Measurements from ENCODE around the gene WDR7. TPM values are rescaled to one million over a fixed set of nuclear protein-coding genes. Genes with fewer than 3 reads are reported as not detected.

WDR7 gene
- total RNA-seq, 1 experiment from 2014 or later: 20.9 TPM

GRCh38 chr18:56825878-56826277 is 174.7 kb downstream of the WDR7 start:
- H4K20me1 ChIP-seq (ENCODE audit: insufficient read depth, low read depth, low read length): no peaks in the 10 kb centered on the region
- H3K4me3 ChIP-seq (ENCODE audit: low read length): no peak overlapping the region
- H3K9me2 ChIP-seq (replicated peaks; ENCODE audit: insufficient read depth, low read length): no peaks in the 10 kb centered on the region
- H3K36me3 ChIP-seq (ENCODE audit: insufficient read depth, low read length): no peaks in the 10 kb centered on the region
- DNase-seq: no peak
- no peaks in the 10 kb centered on the region for H3K27me3 ChIP-seq (ENCODE audit: low read length)
- H3K4me2 ChIP-seq (ENCODE audit: low read depth, low read length, poor library complexity, severe bottlenecking): no peak overlapping the region
- H3K9me3 ChIP-seq (ENCODE audit: low read length): no peaks in the 10 kb centered on the region
- no peak overlapping the region for H2AFZ ChIP-seq (ENCODE audit: low read length)
- H3K79me2 ChIP-seq (ENCODE audit: low read length): no peaks in the 10 kb centered on the region
- H3K4me1 ChIP-seq (ENCODE audit: low read length): no peaks in the 10 kb centered on the region
- no peak overlapping the region for H3K27ac ChIP-seq (ENCODE audit: low read length)
- H3K9ac ChIP-seq (ENCODE audit: low read length): no peak overlapping the region

- no peak overlapping the region for H2AFZ ChIP-seq (ENCODE audit: low read length)
- no peaks in the 10 kb centered on the region for H3K4me1 ChIP-seq (ENCODE audit: low read length)
- no peak overlapping the region for H3K4me3 ChIP-seq (ENCODE audit: low read length)
- H3K9me2 ChIP-seq (replicated peaks; ENCODE audit: insufficient read depth, low read length): no peaks in the 10 kb centered on the region
- no peaks in the 10 kb centered on the region for H3K27me3 ChIP-seq (ENCODE audit: low read length)
- no peak overlapping the region for H3K9ac ChIP-seq (ENCODE audit: low read length)
- no peaks in the 10 kb centered on the region for H4K20me1 ChIP-seq (ENCODE audit: insufficient read depth, low read depth, low read length)
- H3K27ac ChIP-seq (ENCODE audit: low read length): no peak overlapping the region
- H3K4me2 ChIP-seq (ENCODE audit: low read depth, low read length, poor library complexity, severe bottlenecking): no peak overlapping the region
- no peaks in the 10 kb centered on the region for H3K9me3 ChIP-seq (ENCODE audit: low read length)
- H3K36me3 ChIP-seq (ENCODE audit: insufficient read depth, low read length): no peaks in the 10 kb centered on the region
- H3K79me2 ChIP-seq (ENCODE audit: low read length): no peaks in the 10 kb centered on the region
- no peak for DNase-seq
Measured at GRCh38 chr18:56831988-56832387, 180.8 kb downstream of the WDR7 start.

- DNase-seq: no peak
- Histone ChIP-seq H3K9me3 (ENCODE audit: low read length) (no peaks in the 10 kb centered on the region), H4K20me1 (ENCODE audit: insufficient read depth, low read depth, low read length) (no peaks in the 10 kb centered on the region), H3K9ac (ENCODE audit: low read length) (no peak overlapping the region), H2AFZ (ENCODE audit: low read length) (no peak overlapping the region), H3K4me1 (ENCODE audit: low read length) (no peaks in the 10 kb centered on the region), H3K36me3 (ENCODE audit: insufficient read depth, low read length) (no peaks in the 10 kb centered on the region), H3K9me2 (replicated peaks; ENCODE audit: insufficient read depth, low read length) (no peaks in the 10 kb centered on the region), H3K27ac (ENCODE audit: low read length) (no peak overlapping the region), H3K4me3 (ENCODE audit: low read length) (no peak overlapping the region), H3K79me2 (ENCODE audit: low read length) (no peaks in the 10 kb centered on the region), H3K27me3 (ENCODE audit: low read length) (no peaks in the 10 kb centered on the region), H3K4me2 (ENCODE audit: low read depth, low read length, poor library complexity, severe bottlenecking) (no peak overlapping the region)
Measured at GRCh38 chr18:56835331-56835730, 184.2 kb downstream of the WDR7 start.

GRCh38 chr18:56836173-56836572 is 185.0 kb downstream of the WDR7 start:
- Histone ChIP-seq H3K4me2 (ENCODE audit: low read depth, low read length, poor library complexity, severe bottlenecking) (no peak overlapping the region), H3K9me2 (replicated peaks; ENCODE audit: insufficient read depth, low read length) (no peaks in the 10 kb centered on the region), H2AFZ (ENCODE audit: low read length) (no peak overlapping the region), H3K27me3 (ENCODE audit: low read length) (no peaks in the 10 kb centered on the region), H3K79me2 (ENCODE audit: low read length) (no peaks in the 10 kb centered on the region), H3K27ac (ENCODE audit: low read length) (no peak overlapping the region), H3K4me1 (ENCODE audit: low read length) (no peaks in the 10 kb centered on the region), H3K9me3 (ENCODE audit: low read length) (no peaks in the 10 kb centered on the region), H4K20me1 (ENCODE audit: insufficient read depth, low read depth, low read length) (no peaks in the 10 kb centered on the region), H3K4me3 (ENCODE audit: low read length) (no peak overlapping the region), H3K9ac (ENCODE audit: low read length) (no peak overlapping the region), H3K36me3 (ENCODE audit: insufficient read depth, low read length) (no peaks in the 10 kb centered on the region)
- no peak for DNase-seq

GRCh38 chr18:56841836-56842235 is 190.7 kb downstream of the WDR7 start:
- Histone ChIP-seq H4K20me1 (ENCODE audit: insufficient read depth, low read depth, low read length) (no peaks in the 10 kb centered on the region), H3K4me2 (ENCODE audit: low read depth, low read length, poor library complexity, severe bottlenecking) (no peak overlapping the region), H3K36me3 (ENCODE audit: insufficient read depth, low read length) (no peaks in the 10 kb centered on the region), H3K9ac (ENCODE audit: low read length) (no peak overlapping the region), H3K27me3 (ENCODE audit: low read length) (no peaks in the 10 kb centered on the region), H3K27ac (ENCODE audit: low read length) (no peak overlapping the region), H3K79me2 (ENCODE audit: low read length) (no peaks in the 10 kb centered on the region), H3K4me3 (ENCODE audit: low read length) (no peak overlapping the region), H3K9me3 (ENCODE audit: low read length) (no peaks in the 10 kb centered on the region), H2AFZ (ENCODE audit: low read length) (no peak overlapping the region), H3K4me1 (ENCODE audit: low read length) (no peaks in the 10 kb centered on the region), H3K9me2 (replicated peaks; ENCODE audit: insufficient read depth, low read length) (no peaks in the 10 kb centered on the region)
- no peak for DNase-seq

GRCh38 chr18:56843241-56843640 is 192.1 kb downstream of the WDR7 start:
- Histone ChIP-seq H3K79me2 (ENCODE audit: low read length) (no peaks in the 10 kb centered on the region), H4K20me1 (ENCODE audit: insufficient read depth, low read depth, low read length) (no peaks in the 10 kb centered on the region), H3K9ac (ENCODE audit: low read length) (no peak overlapping the region), H3K4me3 (ENCODE audit: low read length) (no peak overlapping the region), H3K4me1 (ENCODE audit: low read length) (no peaks in the 10 kb centered on the region), H3K36me3 (ENCODE audit: insufficient read depth, low read length) (no peaks in the 10 kb centered on the region), H3K27me3 (ENCODE audit: low read length) (no peaks in the 10 kb centered on the region), H3K9me3 (ENCODE audit: low read length) (no peaks in the 10 kb centered on the region), H3K4me2 (ENCODE audit: low read depth, low read length, poor library complexity, severe bottlenecking) (no peak overlapping the region), H3K27ac (ENCODE audit: low read length) (no peak overlapping the region), H2AFZ (ENCODE audit: low read length) (no peak overlapping the region), H3K9me2 (replicated peaks; ENCODE audit: insufficient read depth, low read length) (no peaks in the 10 kb centered on the region)
- no peak for DNase-seq

GRCh38 chr18:56844556-56844955 is 193.4 kb downstream of the WDR7 start:
- no peaks in the 10 kb centered on the region for H3K27me3 ChIP-seq (ENCODE audit: low read length)
- H3K4me3 ChIP-seq (ENCODE audit: low read length): no peak overlapping the region
- no peak overlapping the region for H3K4me2 ChIP-seq (ENCODE audit: low read depth, low read length, poor library complexity, severe bottlenecking)
- H3K79me2 ChIP-seq (ENCODE audit: low read length): no peaks in the 10 kb centered on the region
- H3K4me1 ChIP-seq (ENCODE audit: low read length): no peaks in the 10 kb centered on the region
- no peaks in the 10 kb centered on the region for H3K9me3 ChIP-seq (ENCODE audit: low read length)
- H3K36me3 ChIP-seq (ENCODE audit: insufficient read depth, low read length): no peaks in the 10 kb centered on the region
- H3K9me2 ChIP-seq (replicated peaks; ENCODE audit: insufficient read depth, low read length): no peaks in the 10 kb centered on the region
- H4K20me1 ChIP-seq (ENCODE audit: insufficient read depth, low read depth, low read length): no peaks in the 10 kb centered on the region
- no peak overlapping the region for H3K9ac ChIP-seq (ENCODE audit: low read length)
- H2AFZ ChIP-seq (ENCODE audit: low read length): no peak overlapping the region
- H3K27ac ChIP-seq (ENCODE audit: low read length): no peak overlapping the region
- DNase-seq: no peak

GRCh38 chr18:56851774-56852173 is 200.6 kb downstream of the WDR7 start:
- Histone ChIP-seq H3K4me3 (ENCODE audit: low read length) (no peak overlapping the region), H3K36me3 (ENCODE audit: insufficient read depth, low read length) (no peaks in the 10 kb centered on the region), H2AFZ (ENCODE audit: low read length) (no peak overlapping the region), H3K79me2 (ENCODE audit: low read length) (no peaks in the 10 kb centered on the region), H3K27me3 (ENCODE audit: low read length) (no peaks in the 10 kb centered on the region), H3K27ac (ENCODE audit: low read length) (no peak overlapping the region), H3K4me1 (ENCODE audit: low read length) (no peaks in the 10 kb centered on the region), H3K4me2 (ENCODE audit: low read depth, low read length, poor library complexity, severe bottlenecking) (no peak overlapping the region), H4K20me1 (ENCODE audit: insufficient read depth, low read depth, low read length) (0 out of 2 replicates have a peak, but pooled peaks cover 15% of the 10 kb centered on the region), H3K9ac (ENCODE audit: low read length) (no peak overlapping the region), H3K9me3 (ENCODE audit: low read length) (no peaks in the 10 kb centered on the region), H3K9me2 (replicated peaks; ENCODE audit: insufficient read depth, low read length) (no peaks in the 10 kb centered on the region)
- no peak for DNase-seq

- Histone ChIP-seq H3K9me3 (ENCODE audit: low read length) (no peaks in the 10 kb centered on the region), H3K36me3 (ENCODE audit: insufficient read depth, low read length) (no peaks in the 10 kb centered on the region), H3K4me3 (ENCODE audit: low read length) (no peak overlapping the region), H2AFZ (ENCODE audit: low read length) (no peak overlapping the region), H3K27ac (ENCODE audit: low read length) (no peak overlapping the region), H3K27me3 (ENCODE audit: low read length) (no peaks in the 10 kb centered on the region), H3K4me1 (ENCODE audit: low read length) (no peaks in the 10 kb centered on the region), H4K20me1 (ENCODE audit: insufficient read depth, low read depth, low read length) (0 out of 2 replicates have a peak, but pooled peaks cover 15% of the 10 kb centered on the region), H3K79me2 (ENCODE audit: low read length) (no peaks in the 10 kb centered on the region), H3K9me2 (replicated peaks; ENCODE audit: insufficient read depth, low read length) (no peaks in the 10 kb centered on the region), H3K9ac (ENCODE audit: low read length) (no peak overlapping the region), H3K4me2 (ENCODE audit: low read depth, low read length, poor library complexity, severe bottlenecking) (no peak overlapping the region)
- DNase-seq: no peak
Measured at GRCh38 chr18:56853961-56854360, 202.8 kb downstream of the WDR7 start.

Measured in Karpas-422 (cell line).